K562 (cell line): ENCODE data around the gene PAIP2. TPM values are rescaled to one million over a fixed set of nuclear protein-coding genes. Genes with fewer than 3 reads are reported as not detected.

ENCODE experiments used
- ATAC-seq: fragments of 200-7000 bp; cut with Tn5 transposase; 3 replicates; pipeline ENCODE4 v1.9.1; 2020; ENCODE audit warnings: moderate library complexity
- BruUV-seq: library from RNA; stranded (reverse); fragments of 400-500 nt; replicated peaks from 2 replicates; lab custom pipeline; 2021; lab: Mats Ljungman, UMichigan
- CTCF ChIA-PET: fragments of 300-600 bp; formaldehyde crosslinking; extraction: SDS; loops from one replicate; lab custom pipeline; 2021; ENCODE audit warnings: low intra/inter-chr PET ratio; lab: Yijun Ruan, JAX
- POLR2A ChIA-PET: fragments of 300-600, 350-650 bp; sonication (Branson Sonifier 250); formaldehyde crosslinking; extraction: SDS; loops from one replicate; lab custom pipeline; 2021; ENCODE audit warnings: antibody characterized with exemption, inconsistent platforms; lab: Yijun Ruan, JAX
- DNase-seq, 4 experiments: peaks; one replicate each; pipeline versions ENCODE4 v3.0.0 to v3.0.0-alpha.2; 2011 to 2018; ENCODE audit warnings: low spot score in 3 of 4, mixed read lengths in 3 of 4; ENCODE audit errors: extremely low read depth in 1 of 4
- FAIRE-seq: peaks from 2 replicates; lab custom pipeline; 2011; peaks lifted over from hg19 to GRCh38; lab: Jason Lieb, UNC
- H2AFZ ChIP-seq: 2 replicates; pipeline ENCODE4 v1.6.0; 2011; ENCODE audit warnings: low read depth, low read length, control low read depth, inconsistent platforms
- H3K27ac ChIP-seq: fragments of 200-600 bp; 3 replicates; pipeline ENCODE4 v1.8.0; 2011; ENCODE audit warnings: low read depth, mild to moderate bottlenecking, control low read depth, inconsistent platforms, low read length, moderate library complexity, mixed read lengths; ENCODE audit errors: extremely low read depth
- H3K27me3 ChIP-seq, 2 experiments: fragments of 300-600 bp in 1 of 2; 2 replicates in 1 of 2; 3 replicates in 1 of 2; pipeline versions ENCODE4 v1.6.0 to v1.8.0; 2011; ENCODE audit warnings: inconsistent platforms in 2 of 2, low read length in 2 of 2, mild to moderate bottlenecking in 1 of 2, mixed read lengths in 1 of 2, moderate library complexity in 1 of 2; ENCODE audit not compliant: control insufficient read depth in 2 of 2, insufficient read depth in 2 of 2
- H3K36me3 ChIP-seq: fragments of 300-600 bp; 3 replicates; pipeline ENCODE4 v1.8.0; 2011; ENCODE audit warnings: mild to moderate bottlenecking, low read length, inconsistent platforms; ENCODE audit not compliant: control insufficient read depth, insufficient read depth
- H3K4me1 ChIP-seq, 2 experiments: fragments of 200-600 bp in 1 of 2; replicated peaks in 1 of 2; 2 replicates in 1 of 2; 3 replicates in 1 of 2; pipeline versions ENCODE4 v1.5.1 to v1.8.0; 2011; ENCODE audit warnings: inconsistent platforms in 2 of 2, low read length in 2 of 2, mild to moderate bottlenecking in 1 of 2, mixed read lengths in 1 of 2, moderate library complexity in 1 of 2; ENCODE audit not compliant: control insufficient read depth in 2 of 2, insufficient read depth in 2 of 2
- H3K4me2 ChIP-seq: 2 replicates; pipeline ENCODE4 v1.6.1; 2011; ENCODE audit warnings: low read length, control low read depth, inconsistent platforms, mixed read lengths; ENCODE audit not compliant: insufficient read depth
- H3K4me3 ChIP-seq: fragments of 200-600 bp; sonication (generic), shearing (Covaris generic); 2 replicates; pipeline ENCODE4 v1.5.1; 2016; ENCODE audit warnings: control low read depth, inconsistent platforms
- H3K79me2 ChIP-seq: fragments of 200-600 bp; 3 replicates; pipeline ENCODE4 v1.8.0; 2011; ENCODE audit warnings: low read length, inconsistent platforms; ENCODE audit not compliant: control insufficient read depth, insufficient read depth
- H3K9ac ChIP-seq, 2 experiments: 2 replicates each; pipeline versions ENCODE4 v1.6.0 to v1.6.1; 2011; ENCODE audit warnings: low read depth in 2 of 2, low read length in 2 of 2, control low read depth in 1 of 2, inconsistent platforms in 1 of 2, mild to moderate bottlenecking in 1 of 2, mixed read lengths in 1 of 2; ENCODE audit not compliant: insufficient read depth in 1 of 2
- H3K9me1 ChIP-seq: one replicate; pipeline ENCODE4 v1.6.0; 2011; ENCODE audit warnings: inconsistent platforms, mild to moderate bottlenecking, low read length, moderate library complexity; ENCODE audit not compliant: control insufficient read depth, insufficient read depth
- H3K9me3 ChIP-seq: replicated peaks from 2 replicates; pipeline ENCODE4 v1.5.1; 2011; ENCODE audit warnings: low read depth, low read length, inconsistent platforms; ENCODE audit not compliant: control insufficient read depth, insufficient read depth
- H4K20me1 ChIP-seq: replicated peaks from 2 replicates; pipeline ENCODE4 v1.6.1; 2011; ENCODE audit warnings: low read length, inconsistent platforms, mixed read lengths; ENCODE audit not compliant: control insufficient read depth, insufficient read depth
- BCOR ChIP-seq: fragments of 450-650 bp; IDR thresholded peaks from 2 replicates; pipeline ENCODE4 v1.6.1; 2016
- CC2D1A ChIP-seq: fragments of 450-650 bp; IDR thresholded peaks from 2 replicates; pipeline ENCODE4 v1.6.1; 2017; ENCODE audit warnings: mild to moderate bottlenecking
- CREBBP ChIP-seq: IDR thresholded peaks from one replicate; pipeline ENCODE4 v1.6.1; 2012; ENCODE audit warnings: low read depth, mild to moderate bottlenecking, control low read depth, inconsistent platforms, low read length
- DIDO1 ChIP-seq: fragments of 450-650 bp; IDR thresholded peaks from 2 replicates; pipeline ENCODE4 v1.6.1; 2016; ENCODE audit warnings: low read depth, missing biosample characterization, missing genetic modification characterization
- EP400 ChIP-seq: fragments of 450-650 bp; IDR thresholded peaks from 2 replicates; pipeline ENCODE4 v1.6.1; 2017; ENCODE audit warnings: antibody characterized with exemption, mild to moderate bottlenecking, moderate library complexity
- ETV1 ChIP-seq: fragments of 450-650 bp; conservative IDR thresholded peaks from 2 replicates; pipeline ENCODE4 v1.6.1; 2016; ENCODE audit warnings: missing genetic modification characterization, control low read depth, low read depth, missing compliant biosample characterization
- GABPB2 ChIP-seq: fragments of 250-450 bp; sonication (Bioruptor Pico); conservative IDR thresholded peaks from 2 replicates; pipeline ENCODE4 v1.5.1; 2021; ENCODE audit warnings: mild to moderate bottlenecking
- HCFC1 ChIP-seq: IDR thresholded peaks from 2 replicates; pipeline ENCODE4 v1.6.1; 2012; ENCODE audit warnings: low read depth, low read length, improper control_type of control experiment
- HNRNPUL1 ChIP-seq: fragments of 200-400 bp; formaldehyde crosslinking; IDR thresholded peaks from 2 replicates; pipeline ENCODE4 v1.6.1; 2017; ENCODE audit warnings: low read length
- NCOA2 ChIP-seq, 2 experiments: fragments of 450-650 bp; IDR thresholded peaks; 2 replicates each; pipeline ENCODE4 v1.6.1; 2018; ENCODE audit warnings: mild to moderate bottlenecking in 2 of 2, moderate library complexity in 1 of 2; ENCODE audit not compliant: partially characterized antibody in 2 of 2
- NFIC ChIP-seq: fragments of 450-650 bp; IDR thresholded peaks from 2 replicates; pipeline ENCODE4 v1.6.1; 2017; ENCODE audit warnings: mild to moderate bottlenecking, inconsistent platforms
- NONO ChIP-seq, 2 experiments: fragments of 200-400 bp in 1 of 2; fragments of 450-650 bp in 1 of 2; formaldehyde crosslinking in 1 of 2; IDR thresholded peaks; 2 replicates each; pipeline ENCODE4 v1.6.1; 2017; ENCODE audit warnings: low read depth in 2 of 2, mild to moderate bottlenecking in 2 of 2, moderate library complexity in 2 of 2, low read length in 1 of 2
- NR1H2 ChIP-seq: sonication (generic); formaldehyde crosslinking; IDR thresholded peaks from 2 replicates; pipeline ENCODE4 v1.4.0; 2020; ENCODE audit warnings: mild to moderate bottlenecking, missing genetic modification reagents
- RB1 ChIP-seq: fragments of 450-650 bp; IDR thresholded peaks from 2 replicates; pipeline ENCODE4 v1.6.1; 2017; ENCODE audit warnings: low read depth, mild to moderate bottlenecking
- RNF2 ChIP-seq: sonication (generic); IDR thresholded peaks from 2 replicates; pipeline ENCODE4 v1.6.1; 2016
- TSHZ1 ChIP-seq: fragments of 250-450 bp; sonication (Bioruptor Pico); IDR thresholded peaks from 2 replicates; pipeline ENCODE4 v1.4.0; 2020; ENCODE audit warnings: mild to moderate bottlenecking, moderate library complexity
- ZBTB11 ChIP-seq, 3 experiments: fragments of 200-800 bp in 1 of 3; fragments of 250-450 bp in 1 of 3; fragments of 450-650 bp in 1 of 3; sonication (Bioruptor Pico) in 1 of 3; sonication (Bioruptor generic) in 1 of 3; formaldehyde crosslinking in 1 of 3; IDR thresholded peaks; 2 replicates each; pipeline versions ENCODE4 v1.6.1 to v1.8.0; 2016 to 2022; ENCODE audit warnings: mild to moderate bottlenecking in 2 of 3, missing genetic modification characterization in 2 of 3, missing compliant biosample characterization in 1 of 3, moderate library complexity in 1 of 3
- ZNF766 ChIP-seq: fragments of 200-800 bp; sonication (Bioruptor generic); conservative IDR thresholded peaks from 2 replicates; pipeline ENCODE4 v1.6.1; 2016; ENCODE audit warnings: missing genetic modification characterization, missing compliant biosample characterization
- WGBS: fragments of 100-300 bp; shearing (Covaris generic); methylation state at CpG from one replicate; pipeline ENCODE4 v1.1.6; 2016; ENCODE audit warnings: low coverage, mixed read lengths; ENCODE audit not compliant: insufficient coverage; ENCODE audit errors: missing lambda C conversion rate; 5-methylcytosine and 5-hydroxymethylcytosine counted together
- in situ Hi-C: fragments of 300-500 bp; cut with MboI; formaldehyde crosslinking; loops from 4 replicates; pipeline ENCODE4 v1.15.0; 2018; ENCODE audit warnings: inconsistent platforms, mixed read lengths
- intact Hi-C: fragments of 100-400 bp; cut with micrococcal nuclease; formaldehyde crosslinking; loops from 2 replicates; pipeline ENCODE4 v1.14.2; 2022
- polyA plus RNA-seq, 8 experiments: library from polyadenylated mRNA; depleted of rRNA in 4 of 8; stranded (reverse) in 5 of 8; unstranded in 3 of 8; fragments of >200 nt; fragmentation: Nextera tagmentation in 2 of 8; fragmentation: Illumina TruSeq in 1 of 8; extraction: Ambion mirVana in 2 of 8; extraction: Trizol in 1 of 8; gene quantifications; 2 replicates each; pipeline versions ENCODE4 v1.2.1 to v1.2.3, GENCODE V29; 2011 to 2014; ENCODE audit warnings: inconsistent platforms in 1 of 8, missing spikeins in 1 of 8
- total RNA-seq, 7 experiments: library from RNA; depleted of rRNA in 6 of 7; stranded (reverse); fragments of >200 nt in 6 of 7; fragmentation: Illumina TruSeq in 2 of 7; extraction: Trizol in 2 of 7; gene quantifications; 2 replicates each; pipeline versions ENCODE4 v1.2.1 to v1.2.3, GENCODE V29; 2011 to 2021; ENCODE audit warnings: low replicate concordance in 1 of 7

PAIP2 gene
- total and polyA plus RNA-seq, 9 of the 15 experiments (the other 6 are each of a cell fraction or from before 2014, with no cell fraction given), result 78.3 to 187 (median 128) TPM

- FAIRE-seq, result no peak
- 26% methylated on average over 11 of the region's 11 CpGs for WGBS
- peak; percentile 3; the same call in 1 of the 2 replicates for TF ChIP-seq BCOR
- TF ChIP-seq ZBTB11 (CRISPR knock-in tag; IDR thresholded peaks at IDR 0.05), result no peak
- TF ChIP-seq RB1, result no peak
- TF ChIP-seq ETV1, result no peak
- no peak for TF ChIP-seq GABPB2 (CRISPR knock-in tag)
- no peak for TF ChIP-seq HNRNPUL1
- no peak for TF ChIP-seq RNF2
- 0 out of 2 replicates have a peak, but pooled peaks have one; percentile 45 for TF ChIP-seq ZNF766 (CRISPR knock-in tag)
- no peak for TF ChIP-seq NR1H2
- no peak for TF ChIP-seq CREBBP
- TF ChIP-seq CC2D1A, result no peak
- TF ChIP-seq DIDO1 (tag), result no peak
- TF ChIP-seq EP400, result no peak
- TF ChIP-seq NCOA2 (IDR thresholded peaks at IDR 0.05; ENCODE audit: partially characterized antibody in 2 of 2), result no peak
- 0 out of 4 replicates have a peak, but pooled peaks of 1 of the 2 experiments have one; percentile 12 for TF ChIP-seq NONO (IDR thresholded peaks at IDR 0.05; ENCODE audit: low read depth in 2 of 2, low read length in 1 of 2)
- no peak for TF ChIP-seq TSHZ1 (CRISPR knock-in tag)
- no peak for TF ChIP-seq NFIC
- TF ChIP-seq HCFC1, result no peak
Measured at GRCh38 chr5:139293202-139293506, 48.5 kb upstream of the PAIP2 start.

More at GRCh38 chr5:139293202-139293506, 48.5 kb upstream of the PAIP2 start:
- Histone ChIP-seq H3K27ac (peak overlapping the region; percentile 99), H2AFZ (peak overlapping the region; percentile 93), H3K9ac (peak overlapping the region; percentile 99 to 100), H3K79me2 (peaks cover 50% of the 10 kb centered on the region), H3K4me3 (peak overlapping the region; percentile 88), H3K36me3 (peaks cover 24% of the 10 kb centered on the region), H3K9me1 (no peaks in the 10 kb centered on the region), H3K4me2 (peak overlapping the region; percentile 96), H3K27me3 (no peaks in the 10 kb centered on the region), H3K4me1 (peaks cover 14 to 21% of the 10 kb centered on the region in 2 experiments; a peak in 4 of 5 replicates), H3K9me3 (no peaks in the 10 kb centered on the region), H4K20me1 (peaks cover 39% of the 10 kb centered on the region)
- no peak for ATAC-seq
- in situ Hi-C loops, result no loop called here
- ChIA-PET CTCF (interaction anchor here (0.6 kb wide), 1 partner anchor 41 kb away, joined by 3 read pairs; no protein-coding TSS in a partner anchor), POLR2A (interaction anchor here (0.6 to 6.9 kb wide), 15 partner anchors 9 to 837 kb away, joined by 3 to 105 read pairs (median 5); partner anchors contain the start of genes PAIP2 and SLC23A1)
- intact Hi-C loops, result loop anchor here (1.0 kb wide), 1 partner anchor 19 kb away; no protein-coding TSS in a partner anchor
- DNase-seq, result no peak
- BruUV-seq, result TSS peak; percentile 92
